Measurements from ENCODE around the gene TBP.
A peak's percentile ranks its signal among the peaks of the same experiment; 100 is the strongest.
"Not testable (repeated sequence)": the region's sequence is repeated elsewhere in the genome, so short reads cannot be mapped to it uniquely, and the experiment has no call there.

Gene TBP

GRCh38 chr6:170554013-170554795, at the start of gene TBP:
TBP (plus strand) TSS chr6:170554369; CDS start chr6:170557030, 2,661 bp downstream.
- DNase-seq, result peak; percentile 96

GRCh38 chr6:170504479-170504878, 49.7 kb upstream of the TBP start:
- no peak for DNase-seq

- DNase-seq, result no peak
Observed at GRCh38 chr6:170505306-170505705, 48.9 kb upstream of the TBP start.

DNA sequence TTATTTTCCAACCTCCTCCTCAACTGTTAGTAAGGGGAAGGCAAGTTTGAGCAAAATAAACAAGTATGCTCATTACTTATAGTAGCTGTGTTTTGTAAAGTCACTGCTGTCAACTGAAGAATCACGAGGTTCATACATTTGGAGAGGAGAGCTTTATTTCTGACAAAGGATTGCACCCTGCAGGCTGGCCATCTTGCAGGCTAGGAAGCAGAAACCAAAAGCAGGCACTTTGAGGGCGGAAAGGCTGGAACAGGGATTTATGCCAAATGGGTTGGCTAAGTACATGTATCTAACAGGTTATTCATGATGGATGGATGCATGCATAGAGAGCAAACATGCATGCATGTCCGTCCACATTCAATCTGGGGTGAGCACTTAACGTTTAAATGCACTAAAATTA, 47.7 kb upstream of the TBP start:
- DNase-seq, result no peak

GRCh38 chr6:170507728-170508127, 46.4 kb upstream of the TBP start:
- not testable (repeated sequence) for DNase-seq

- DNase-seq, result not testable (repeated sequence)
Observed at GRCh38 chr6:170508275-170508674, 45.9 kb upstream of the TBP start.

- not testable (repeated sequence) for DNase-seq
Observed at GRCh38 chr6:170508892-170509722, 45.1 kb upstream of the TBP start.

GRCh38 chr6:170509723-170510018, 44.5 kb upstream of the TBP start:
- no peak for DNase-seq

DNA sequence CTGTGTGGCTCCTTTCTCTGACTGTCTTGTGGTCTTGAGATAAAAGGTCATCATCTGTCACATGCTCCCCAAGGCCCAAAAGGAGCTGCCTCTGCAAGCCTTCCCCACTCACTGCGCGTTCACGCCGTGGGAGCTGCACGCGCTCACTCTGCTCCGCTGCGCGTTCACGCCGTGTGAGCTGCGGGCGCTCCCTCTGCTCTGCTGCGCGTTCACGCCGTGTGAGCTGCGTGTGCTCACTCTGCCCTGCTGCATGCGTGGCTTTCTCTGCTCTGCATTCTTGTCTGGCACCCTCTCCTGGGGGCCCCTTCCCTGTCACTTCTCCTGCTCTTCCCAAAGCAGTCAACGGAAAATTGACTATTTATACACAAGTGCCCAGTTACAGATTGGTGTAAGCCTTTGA, 43.5 kb upstream of the TBP start:
- no peak for DNase-seq

- no peak for DNase-seq
Observed at GRCh38 chr6:170512249-170512648, 41.9 kb upstream of the TBP start.

DNA sequence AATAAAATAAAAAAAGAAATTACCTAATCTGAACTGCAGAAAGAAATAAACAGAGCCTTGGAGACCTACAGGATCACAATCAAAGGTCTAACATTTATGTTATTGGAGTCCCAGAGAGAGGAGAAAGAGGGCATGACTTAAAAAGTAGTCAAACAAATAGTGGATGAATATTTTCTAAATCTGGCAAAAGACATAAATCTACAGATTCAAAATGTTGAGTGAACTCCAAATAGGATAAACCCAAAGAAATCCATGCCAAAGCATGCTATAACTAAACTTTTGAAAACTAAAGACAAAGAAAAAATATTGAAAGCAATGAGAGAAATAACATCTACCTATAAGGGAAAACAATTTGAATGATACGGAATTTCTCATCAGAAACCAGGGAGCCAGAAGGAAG, 39.3 kb upstream of the TBP start:
- no peak for DNase-seq

GRCh38 chr6:170516783-170517616, 37.2 kb upstream of the TBP start:
- DNase-seq, result peak; percentile 28

- DNase-seq, result no peak
Observed at GRCh38 chr6:170522565-170523183, 31.5 kb upstream of the TBP start.

DNA sequence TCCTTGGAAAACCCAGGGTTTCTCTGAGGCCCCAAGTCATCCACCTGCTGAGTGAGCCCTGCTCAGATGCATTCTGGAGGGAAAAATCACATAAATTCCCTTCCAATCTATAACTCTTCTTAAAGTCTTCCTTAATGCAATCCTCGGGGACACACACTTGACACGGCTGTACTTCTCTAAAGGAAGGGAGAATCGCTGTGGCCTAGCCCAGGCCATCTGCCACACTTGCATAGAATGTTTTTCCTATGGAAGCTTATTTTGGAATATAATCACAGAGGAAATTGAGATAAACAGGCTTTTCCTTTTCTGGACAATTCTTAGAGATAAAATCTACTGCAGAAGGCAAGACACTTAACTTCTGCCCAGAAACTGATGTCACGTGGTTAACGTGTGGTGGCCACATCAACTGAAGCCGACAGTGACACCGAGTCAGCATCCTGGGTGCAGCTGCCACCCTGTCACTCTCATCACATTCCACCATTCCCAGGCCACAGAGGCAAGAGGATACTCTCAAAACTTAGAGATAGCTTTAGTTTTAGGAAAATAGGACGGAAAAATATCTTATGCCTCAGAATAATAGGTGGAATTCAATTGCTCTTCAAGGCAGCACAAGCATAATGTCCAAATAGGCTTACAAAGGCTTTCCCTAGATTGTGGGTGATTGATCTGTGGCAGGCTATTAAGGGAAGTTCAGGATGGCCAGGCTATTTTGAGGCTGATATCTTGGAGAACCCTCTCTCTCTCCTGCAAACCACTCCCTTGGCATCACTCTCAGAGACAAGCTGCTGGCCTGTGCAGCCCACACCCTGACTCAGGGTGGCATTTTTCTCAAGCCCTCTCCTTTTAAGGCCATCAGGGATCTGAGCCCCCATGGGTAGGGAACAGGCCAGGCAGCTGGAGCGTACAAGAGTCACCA, 30.7 kb upstream of the TBP start:
- no peak for DNase-seq

DNA sequence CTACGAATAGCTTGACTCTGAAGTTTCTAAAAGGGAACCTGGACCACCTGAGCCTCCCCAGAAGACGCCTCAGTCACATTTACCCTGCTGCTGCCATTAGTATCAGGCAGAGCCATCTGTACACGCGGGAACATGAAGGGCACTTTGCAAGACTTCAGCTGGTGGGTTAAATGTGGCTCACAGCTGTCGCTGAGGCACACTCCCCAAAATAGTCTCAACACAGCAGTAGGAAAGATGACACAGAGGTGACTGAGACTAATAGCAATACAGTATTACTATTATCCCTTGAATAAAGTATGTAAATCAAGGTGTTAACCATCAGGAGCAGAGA, 30.0 kb upstream of the TBP start:
- no peak for DNase-seq

- DNase-seq, result no peak
Observed at GRCh38 chr6:170525795-170526194, 28.4 kb upstream of the TBP start.

DNA sequence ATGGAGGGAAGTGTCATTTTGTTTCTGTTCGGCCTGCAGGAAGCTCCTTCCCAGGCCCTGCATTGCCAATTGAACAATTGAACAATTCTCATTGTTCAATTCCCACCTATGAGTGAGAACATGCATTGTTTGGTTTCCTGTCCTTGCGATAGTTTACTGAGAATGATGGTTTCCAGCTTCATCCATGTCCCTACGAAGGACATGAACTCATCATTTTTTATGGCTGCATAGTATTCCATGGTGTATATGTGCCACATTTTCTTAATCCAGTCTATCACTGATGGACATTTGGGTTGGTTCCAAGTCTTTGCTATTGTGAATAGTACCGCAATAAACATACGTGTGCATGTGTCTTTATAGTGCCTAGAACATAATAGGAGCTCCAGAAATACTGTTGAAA, 26.2 kb upstream of the TBP start:
- DNase-seq, result not testable (repeated sequence)

- peak; percentile 61 for DNase-seq
Observed at GRCh38 chr6:170529839-170530469, 24.2 kb upstream of the TBP start.

DNA sequence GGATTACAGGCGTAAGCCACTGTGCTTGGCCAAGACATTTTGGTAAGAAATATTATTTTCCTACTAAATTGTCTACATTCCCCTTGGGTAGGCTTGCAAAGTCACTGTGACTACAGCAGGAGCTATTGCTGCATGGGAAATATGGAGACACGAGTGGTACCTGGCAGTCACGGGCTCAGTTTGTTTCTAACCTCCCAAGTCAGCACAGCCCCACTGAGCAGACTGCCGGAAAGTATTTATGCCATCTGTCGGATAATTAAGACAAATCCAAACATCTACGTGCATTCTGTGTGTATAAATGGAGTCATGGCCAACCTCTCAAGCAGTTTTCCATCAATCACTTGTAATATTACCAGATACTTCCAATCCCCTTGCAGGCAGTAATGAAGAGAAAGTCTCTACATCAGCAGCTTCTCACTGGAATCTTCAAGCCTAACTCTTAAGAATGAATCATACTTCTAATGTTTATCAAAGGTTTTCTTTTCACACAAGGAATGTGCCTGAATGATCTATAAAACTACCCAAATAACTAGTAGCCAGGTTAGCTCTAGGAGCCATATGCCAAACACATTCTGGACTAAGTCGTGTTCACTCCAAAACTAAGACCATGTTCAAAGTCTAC, 21.2 kb upstream of the TBP start:
- no peak for DNase-seq

DNA sequence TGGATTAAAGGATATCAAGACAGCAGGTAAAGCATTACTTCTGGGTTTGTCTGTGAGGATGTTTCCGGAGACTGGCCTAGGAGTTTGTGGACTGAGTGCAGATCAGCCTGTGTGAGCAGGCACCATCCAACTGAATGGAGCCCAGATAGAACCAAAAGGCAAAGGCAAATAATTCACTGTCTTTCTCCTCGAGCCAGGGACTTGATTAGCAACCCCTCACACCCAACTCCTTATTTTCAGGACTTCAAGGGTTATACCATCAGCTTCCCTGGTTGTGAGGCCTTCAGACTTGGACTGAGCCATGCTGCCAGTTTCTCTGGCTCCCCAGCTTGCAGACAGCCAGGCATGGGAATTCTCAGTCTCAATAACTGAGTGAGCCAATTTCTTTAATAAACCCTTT, 20.4 kb upstream of the TBP start:
- DNase-seq, result no peak

- no peak for DNase-seq
Observed at GRCh38 chr6:170535004-170535403, 19.2 kb upstream of the TBP start.

All from activated naive CD4-positive, alpha-beta T cell treated with anti-CD3 and anti-CD28 coated beads, Interleukin-2, amount 50 U/mL, for 16 hours (primary cell).